Body of pancreas (tissue), 4 donors: ENCODE results near the gene FLAD1.
A peak's percentile ranks its signal among the peaks of the same experiment; 100 is the strongest.

ENCODE experiments used
- CTCF ChIP-seq, 7 experiments: fragments of 450-650 bp in 4 of 7; fragments of 200-600 bp in 3 of 7; sonication (generic) in 3 of 7; IDR thresholded peaks; one replicate each; pipeline ENCODE4 v1.5.1; 2016 to 2019; ENCODE audit warnings: antibody characterized with exemption in 7 of 7
- POLR2A ChIP-seq, 3 donors: fragments of 450-650 bp; IDR thresholded peaks; one replicate each; pipeline ENCODE4 v1.6.1; 2016; ENCODE audit warnings: antibody characterized with exemption in 3 of 3, mild to moderate bottlenecking in 2 of 3

GRCh38 chr1:155003227-155003765, 20.2 kb downstream of the FLAD1 start:
- TF ChIP-seq POLR2A (IDR thresholded peaks at IDR 0.05): peak in 2 of 3 donors; percentile 44 to 45
- TF ChIP-seq CTCF (IDR thresholded peaks at IDR 0.05): no peak
